Stimulated activated CD8-positive, alpha-beta memory T cell treated with anti-CD3 and anti-CD28 coated beads, Interleukin-4, amount 100 ng/mL, for 24 hours (primary cell): ENCODE results near the gene FZD10.

Source experiments
- DNase-seq: peaks from one replicate; pipeline ENCODE4 v3.0.0-alpha.2; 2020; ENCODE audit warnings: low read depth

FZD10 gene

DNA sequence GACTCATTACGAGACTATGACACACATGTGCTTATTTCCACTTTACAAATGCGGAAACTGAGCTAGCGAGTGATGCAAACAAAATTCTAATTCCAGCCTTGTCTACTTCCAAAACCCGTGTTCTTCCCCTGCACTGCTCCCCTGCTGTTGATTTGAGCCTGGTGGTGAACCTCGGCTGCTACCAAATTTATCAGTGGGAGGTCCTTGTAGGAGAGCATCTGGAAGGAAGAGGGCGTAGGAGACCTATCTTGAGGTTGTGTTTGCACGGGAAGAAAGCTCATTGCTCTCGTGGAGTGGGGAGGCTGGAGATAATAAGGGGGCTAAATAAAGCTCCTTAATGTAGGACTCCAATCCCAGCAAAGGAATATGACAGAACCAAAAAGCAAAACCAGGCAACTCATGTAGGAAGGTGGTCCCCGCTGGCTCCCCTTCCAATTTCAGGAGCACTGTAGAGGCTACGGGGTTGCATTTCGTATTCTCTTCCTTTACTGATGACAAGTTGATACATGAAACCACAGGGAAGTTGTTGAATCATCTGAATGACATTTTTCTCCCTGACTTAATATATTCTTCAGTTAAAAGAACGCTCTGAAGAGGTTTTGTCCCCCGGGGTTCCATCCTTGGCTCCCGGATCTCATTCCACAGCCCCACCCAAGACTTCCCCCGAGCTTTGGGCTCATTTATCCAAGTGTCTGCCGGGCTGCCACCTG lies 52.6 kb downstream of the FZD10 start:
- DNase-seq = no peak
